GM11168 (cell line): Measurements from ENCODE around the gene CHRNA3.

ENCODE experiments used
- in situ Hi-C: fragments of 300-500 bp; cut with MboI; formaldehyde crosslinking; loops from one replicate; pipeline ENCODE4 v1.12.0; 2022; ENCODE audit warnings: low sequenced_read_pairs; ENCODE audit not compliant: unreplicated experiment

CHRNA3 gene

GRCh38 chr15:78620527-78621421 lies at the start of gene CHRNA3:
Gene CHRNA3 (minus strand): TSS chr15:78620996. CDS start chr15:78620794, 202 bp downstream.
- in situ Hi-C loops = no loop called here

- in situ Hi-C loops = no loop called here
Observed at GRCh38 chr15:78668987-78669386, 48.2 kb upstream of the CHRNA3 start.

GRCh38 chr15:78667578-78668236 lies 46.9 kb upstream of the CHRNA3 start:
- in situ Hi-C loops = no loop called here

- in situ Hi-C loops = no loop called here
Observed at GRCh38 chr15:78666010-78666409, 45.2 kb upstream of the CHRNA3 start.

GRCh38 chr15:78663703-78664102 lies 42.9 kb upstream of the CHRNA3 start:
- in situ Hi-C loops = no loop called here

GRCh38 chr15:78662028-78662427 lies 41.2 kb upstream of the CHRNA3 start:
- in situ Hi-C loops = no loop called here

GRCh38 chr15:78661001-78661400 lies 40.2 kb upstream of the CHRNA3 start:
- in situ Hi-C loops = no loop called here

- in situ Hi-C loops = no loop called here
Observed at GRCh38 chr15:78660584-78660983, 39.8 kb upstream of the CHRNA3 start.

- in situ Hi-C loops = no loop called here
Observed at GRCh38 chr15:78658823-78659222, 38.0 kb upstream of the CHRNA3 start.

- in situ Hi-C loops = no loop called here
Observed at GRCh38 chr15:78654272-78654671, 33.5 kb upstream of the CHRNA3 start.

GRCh38 chr15:78651930-78652615 lies 31.3 kb upstream of the CHRNA3 start:
- in situ Hi-C loops = no loop called here

GRCh38 chr15:78651007-78651406 lies 30.2 kb upstream of the CHRNA3 start:
- in situ Hi-C loops = no loop called here

- in situ Hi-C loops = no loop called here
Observed at GRCh38 chr15:78650022-78650421, 29.2 kb upstream of the CHRNA3 start.

GRCh38 chr15:78645009-78645408 lies 24.2 kb upstream of the CHRNA3 start:
- in situ Hi-C loops = no loop called here

- in situ Hi-C loops = no loop called here
Observed at GRCh38 chr15:78642331-78642730, 21.5 kb upstream of the CHRNA3 start.

- in situ Hi-C loops = no loop called here
Observed at GRCh38 chr15:78641749-78642275, 21.0 kb upstream of the CHRNA3 start.

GRCh38 chr15:78641102-78641748 lies 20.4 kb upstream of the CHRNA3 start, which contains the start of gene CHRNB4:
Gene CHRNB4 (minus strand): TSS chr15:78641210. CDS start chr15:78641133, 77 bp downstream.
- in situ Hi-C loops = no loop called here

GRCh38 chr15:78640527-78641101 lies 19.8 kb upstream of the CHRNA3 start:
- in situ Hi-C loops = no loop called here

- in situ Hi-C loops = no loop called here
Observed at GRCh38 chr15:78638658-78639314, 18.0 kb upstream of the CHRNA3 start.
